NOMO-1 treated with DMSO at 0.1 percent for 48 hours (cell line): Measurements from ENCODE around the gene SYT1.
"Not testable (repeated sequence)": the region's sequence is repeated elsewhere in the genome, so short reads cannot be mapped to it uniquely, and the experiment has no call there.

ENCODE experiments used
- DNase-seq: peaks from one replicate; lab custom pipeline; 2025; ENCODE audit not compliant: unreplicated experiment; lab: John Stamatoyannopoulos, UW

Gene SYT1

GRCh38 chr12:78864403-78864869 lies at the start of gene SYT1:
Gene SYT1, plus strand, starts transcription at chr12:78864774.
- DNase-seq = no peak

GRCh38 chr12:78818487-78818886 lies 46.1 kb upstream of the SYT1 start:
- DNase-seq = no peak

GRCh38 chr12:78820946-78821345 lies 43.6 kb upstream of the SYT1 start:
- no peak for DNase-seq

GRCh38 chr12:78824918-78825317 lies 39.7 kb upstream of the SYT1 start:
- DNase-seq = no peak

- no peak for DNase-seq
These were observed 34.9 kb upstream of the SYT1 start for GRCh38 chr12:78829690-78830089.

GRCh38 chr12:78835493-78835892 lies 29.1 kb upstream of the SYT1 start:
- DNase-seq = no peak

- not testable (repeated sequence) for DNase-seq
These were observed 24.0 kb upstream of the SYT1 start for GRCh38 chr12:78840518-78841019.

- no peak for DNase-seq
These were observed 11.3 kb upstream of the SYT1 start for GRCh38 chr12:78853231-78853630.

GRCh38 chr12:78863482-78864402 lies 832 bp upstream of the SYT1 start:
- no peak for DNase-seq

GRCh38 chr12:78864870-78865463 lies 393 bp downstream of the SYT1 start:
- DNase-seq = no peak

- no peak for DNase-seq
These were observed 942 bp downstream of the SYT1 start for GRCh38 chr12:78865516-78865915.

- no peak for DNase-seq
These were observed 1.9 kb downstream of the SYT1 start for GRCh38 chr12:78866518-78866917.

- DNase-seq = no peak
These were observed 6.0 kb downstream of the SYT1 start for GRCh38 chr12:78870539-78870938.

- no peak for DNase-seq
These were observed 7.0 kb downstream of the SYT1 start for GRCh38 chr12:78871566-78871965.

GRCh38 chr12:78878459-78878858 lies 13.9 kb downstream of the SYT1 start:
- no peak for DNase-seq

- DNase-seq = no peak
These were observed 14.3 kb downstream of the SYT1 start for GRCh38 chr12:78878866-78879265.

- no peak for DNase-seq
These were observed 15.5 kb downstream of the SYT1 start for GRCh38 chr12:78880078-78880477.

GRCh38 chr12:78881685-78882084 lies 17.1 kb downstream of the SYT1 start:
- no peak for DNase-seq

GRCh38 chr12:78885466-78885865 lies 20.9 kb downstream of the SYT1 start:
- DNase-seq = no peak

GRCh38 chr12:78886719-78887407 lies 22.3 kb downstream of the SYT1 start:
- no peak for DNase-seq

GRCh38 chr12:78887444-78887843 lies 22.9 kb downstream of the SYT1 start:
- no peak for DNase-seq

- peak; percentile 55 for DNase-seq
These were observed 24.0 kb downstream of the SYT1 start for GRCh38 chr12:78888568-78888967.
